GM21723 (cell line): ENCODE results near the gene C16orf95.

Experiments
- ATAC-seq: cut with Tn5 transposase; IDR thresholded peaks from one replicate; pipeline ENCODE4 v1.9.1; 2021; ENCODE audit warnings: mild to moderate bottlenecking, moderate library complexity; ENCODE audit not compliant: unreplicated experiment

Gene C16orf95

DNA sequence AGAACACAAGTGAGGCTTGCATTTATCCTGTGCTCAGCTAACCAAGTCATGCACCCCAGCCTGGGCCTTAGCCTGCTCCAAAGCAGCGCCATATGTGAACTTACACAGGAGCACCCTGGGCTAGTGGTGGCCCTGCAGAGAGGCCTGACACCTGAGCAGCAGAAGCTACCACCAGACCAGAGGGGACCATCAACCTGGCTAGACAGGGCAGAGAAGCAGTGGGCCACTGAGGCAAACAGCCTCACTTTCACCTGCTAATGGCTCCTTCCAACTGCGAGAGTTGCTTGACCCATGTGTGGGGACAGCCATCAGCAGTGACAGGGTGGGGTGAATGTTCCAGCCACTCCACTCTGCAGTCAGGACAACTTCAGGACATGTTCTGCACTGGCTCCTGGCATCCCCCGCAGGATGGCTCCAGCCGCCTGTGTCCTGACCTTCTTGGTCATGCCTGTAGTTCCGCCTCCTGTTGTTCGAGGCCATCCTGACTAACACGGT, 2.9 kb upstream of the C16orf95 start:
- ATAC-seq: no peak

DNA sequence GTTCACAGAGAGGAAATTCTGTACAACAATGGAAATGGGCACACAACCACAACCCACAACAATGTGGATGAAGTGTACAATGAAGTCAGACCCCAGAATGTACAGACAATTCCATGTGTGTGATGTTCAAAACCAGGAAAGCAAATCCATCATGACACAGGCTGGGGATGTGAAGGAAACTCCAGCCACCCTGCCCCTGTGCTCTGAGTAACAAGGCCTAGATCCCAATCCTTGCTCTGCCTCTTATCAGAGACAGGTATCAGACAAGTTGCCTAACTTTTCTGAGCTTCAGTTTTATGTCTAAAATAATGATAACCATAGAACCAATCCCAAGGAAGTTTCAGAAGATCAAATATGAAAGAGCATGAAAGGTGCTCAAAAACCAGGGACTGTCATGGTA, 1.8 kb upstream of the C16orf95 start:
- ATAC-seq: no peak

DNA sequence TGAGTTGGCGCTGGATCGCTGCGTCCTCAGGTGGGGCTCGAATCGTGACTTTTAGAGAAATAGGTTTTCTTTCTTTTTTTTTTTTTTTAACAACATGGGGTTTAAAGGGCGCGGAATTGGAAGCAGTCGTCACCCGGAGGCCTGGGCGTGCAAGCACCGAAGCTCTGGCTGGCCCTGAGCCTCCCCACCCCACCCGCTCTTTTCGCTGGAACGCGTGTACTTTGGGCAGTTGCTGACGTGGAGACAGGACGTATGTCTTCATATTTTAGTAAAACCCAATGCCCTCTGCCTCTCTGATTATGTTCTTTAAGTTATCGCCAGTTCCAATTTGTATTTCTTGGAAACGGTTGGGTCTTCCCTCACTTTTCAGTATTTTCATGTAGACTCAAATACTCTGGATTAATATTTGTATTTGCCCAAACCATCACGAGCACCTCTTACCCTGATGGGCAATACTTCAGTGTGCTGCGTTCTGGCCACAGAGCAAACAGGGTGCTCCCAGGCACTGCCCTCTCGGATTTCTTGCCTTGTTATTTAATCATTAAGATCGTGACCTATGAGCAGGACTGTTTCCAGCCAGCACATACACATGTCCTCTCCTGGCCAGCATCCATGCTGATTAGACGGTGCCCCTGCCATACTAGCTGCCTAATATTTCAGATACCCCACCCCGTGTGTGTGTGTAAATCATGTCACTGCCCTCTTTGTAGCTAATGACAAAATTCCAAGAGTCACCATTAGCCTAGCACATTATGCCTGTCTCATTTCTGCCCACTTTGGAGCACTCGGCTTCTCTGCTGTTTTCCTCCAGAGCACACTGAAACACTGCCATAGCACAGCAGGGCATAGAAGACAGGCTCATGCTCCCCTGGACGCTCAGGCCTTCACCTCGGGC, 805 bp upstream of the C16orf95 start:
- ATAC-seq: peak; percentile 24

DNA sequence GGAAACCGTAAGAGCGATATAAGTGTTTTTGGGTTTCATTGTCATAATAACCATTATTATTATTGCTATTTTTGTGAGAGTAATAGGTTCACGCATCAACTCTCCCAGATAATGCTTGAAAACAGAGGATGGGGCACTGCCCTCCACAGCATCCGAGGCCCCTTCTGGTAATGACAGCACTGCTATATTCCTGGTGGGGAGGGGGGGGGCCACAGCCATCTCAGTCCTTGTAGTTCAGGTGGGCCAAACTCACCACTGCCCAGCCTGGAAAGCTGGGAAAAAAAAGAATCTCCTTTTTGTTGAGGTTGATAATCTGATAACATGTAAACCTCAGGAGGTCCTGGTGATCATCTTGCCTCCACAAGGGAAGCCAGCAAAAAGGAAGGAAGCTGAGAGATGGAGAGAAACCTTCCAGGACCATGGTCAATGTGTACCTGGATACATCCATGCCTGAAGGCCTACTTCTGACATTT, 706 bp downstream of the C16orf95 start:
- ATAC-seq: no peak

DNA sequence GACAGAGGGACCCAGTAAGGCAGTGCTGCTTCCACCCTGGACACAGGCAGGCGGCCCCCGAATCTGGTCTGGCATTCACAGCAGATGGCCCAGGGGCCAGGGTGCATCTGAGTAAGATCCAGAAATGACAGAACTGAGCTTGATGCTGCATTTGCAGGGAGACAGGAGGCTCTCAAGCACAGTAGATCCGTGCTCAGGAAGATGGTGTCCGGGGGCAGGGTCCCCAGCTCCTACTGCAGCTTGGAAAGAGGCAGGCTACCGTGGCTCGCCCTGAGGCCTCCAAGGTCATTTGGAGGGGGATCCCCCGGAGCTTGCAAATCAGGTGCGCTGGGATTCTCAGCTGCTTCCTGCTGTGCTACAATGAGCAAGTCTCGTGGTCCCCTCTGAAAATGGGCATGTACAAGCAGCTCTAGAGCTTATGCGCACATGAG, 2.2 kb downstream of the C16orf95 start:
- no peak for ATAC-seq

DNA sequence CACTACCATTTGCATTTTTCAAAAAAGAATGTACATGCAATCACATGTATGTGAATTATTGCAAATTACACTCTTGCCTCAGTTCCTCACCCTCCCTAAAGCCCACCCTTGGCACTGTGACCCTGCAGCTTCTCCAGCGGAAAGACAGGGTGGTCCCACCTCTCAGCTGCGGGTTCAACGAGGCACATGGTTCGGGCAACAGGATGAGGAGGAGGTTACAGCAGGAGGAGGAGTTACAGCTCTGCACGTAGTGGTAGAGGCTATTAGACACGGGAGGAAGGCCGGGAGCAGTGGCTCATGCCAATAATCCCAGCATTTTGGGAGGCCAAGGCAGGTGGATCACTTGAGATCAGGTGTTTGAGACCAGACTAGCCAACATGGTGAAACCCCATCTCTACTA, 5.2 kb downstream of the C16orf95 start:
- ATAC-seq: no peak

DNA sequence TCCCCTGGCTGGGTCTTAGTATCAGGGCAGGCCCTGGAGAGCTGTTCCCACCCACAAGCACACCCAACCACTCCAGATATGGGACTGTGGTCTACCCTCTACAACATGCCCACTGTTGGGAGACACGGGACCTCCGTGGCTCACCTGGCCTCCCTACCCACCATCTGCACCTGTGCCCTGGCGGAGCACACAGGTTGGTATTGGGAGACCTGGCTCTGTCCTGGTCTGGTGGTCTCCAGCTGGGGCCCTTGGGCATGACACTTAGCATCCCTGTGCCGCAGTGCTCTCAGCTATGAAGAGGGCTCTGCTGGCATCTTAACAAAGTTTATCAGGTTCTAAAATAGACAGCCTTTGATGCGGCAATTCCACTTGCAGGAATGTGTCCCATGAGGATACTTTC, 5.8 kb downstream of the C16orf95 start:
- ATAC-seq: no peak

DNA sequence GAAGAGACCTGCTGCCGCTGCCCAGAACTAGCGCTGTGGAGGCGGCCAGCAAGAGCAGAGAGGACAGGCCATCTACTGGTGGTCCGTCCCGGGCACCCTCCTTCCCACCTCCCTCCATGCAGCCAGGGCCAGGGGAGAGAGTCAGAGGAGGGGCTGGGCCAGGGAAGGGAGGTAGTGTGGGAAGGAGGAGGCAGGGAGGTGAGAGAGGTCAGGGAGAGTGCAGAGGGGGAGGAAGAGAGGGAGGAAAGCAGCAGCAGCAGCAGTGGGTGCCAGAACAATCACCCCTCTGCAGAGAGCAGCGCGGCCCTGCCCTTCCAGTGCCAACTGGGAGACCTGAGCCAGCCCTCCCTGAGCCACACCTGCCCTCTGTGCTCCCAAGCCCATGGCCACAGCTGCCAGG, 6.6 kb downstream of the C16orf95 start:
- no peak for ATAC-seq

DNA sequence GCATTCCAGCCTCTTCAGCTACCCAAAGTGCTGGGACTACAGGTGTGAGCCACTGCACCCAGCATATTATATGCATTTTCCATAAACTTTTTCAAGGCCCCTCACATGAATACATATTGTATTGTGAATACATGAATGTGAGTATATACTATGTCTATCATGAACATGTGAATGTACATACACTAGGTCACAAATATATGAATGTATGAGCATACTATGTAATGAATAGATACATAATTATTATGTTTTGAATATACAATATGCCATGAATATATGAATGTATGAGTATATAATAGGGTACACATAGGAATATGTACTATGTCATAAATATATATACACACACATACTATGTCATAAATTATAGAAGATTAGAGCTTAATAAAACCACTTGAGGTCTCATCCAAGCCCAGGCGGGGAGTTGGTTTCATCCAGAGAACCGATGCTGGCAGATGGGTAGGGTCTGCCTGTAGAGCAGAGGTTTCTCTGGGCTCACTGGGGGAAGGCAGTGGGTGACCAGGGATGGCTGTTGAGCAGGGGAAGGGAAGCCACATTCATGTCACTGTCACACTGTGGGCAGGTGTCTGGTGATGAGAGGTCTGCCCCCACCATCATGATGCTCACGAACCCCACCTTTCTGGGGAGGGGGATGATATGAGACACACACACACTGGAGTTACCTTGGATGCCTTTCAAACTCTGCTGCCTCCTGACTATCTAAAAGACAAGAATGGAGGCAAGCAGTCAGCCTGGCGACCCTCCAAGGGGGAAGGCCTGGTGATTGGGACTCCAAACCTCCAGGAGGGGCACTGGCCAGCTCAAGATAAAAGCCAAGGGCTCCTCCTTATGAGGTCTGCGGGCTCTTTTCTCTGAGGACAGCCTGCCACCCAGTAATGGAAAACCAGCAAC, 7.3 kb downstream of the C16orf95 start:
- ATAC-seq: no peak

DNA sequence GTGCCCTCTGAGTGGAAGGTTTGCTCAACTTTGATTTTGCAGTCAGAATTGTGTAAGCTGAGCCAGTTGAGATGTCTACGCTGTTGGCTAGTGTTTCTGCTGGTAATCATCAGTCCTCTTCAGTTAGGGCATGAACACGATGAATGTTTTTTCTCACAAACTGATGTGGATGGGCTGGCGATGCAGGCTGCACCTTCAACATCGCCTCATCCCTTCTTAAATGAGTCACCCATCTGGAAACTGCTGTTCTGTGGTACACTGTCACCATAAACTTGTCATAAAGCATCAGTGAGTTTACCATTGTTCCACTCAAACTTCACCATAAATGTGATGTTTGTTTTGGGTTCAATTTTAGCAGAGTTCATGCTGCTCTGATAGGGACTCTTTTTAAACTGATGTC, 8.4 kb downstream of the C16orf95 start:
- no peak for ATAC-seq

DNA sequence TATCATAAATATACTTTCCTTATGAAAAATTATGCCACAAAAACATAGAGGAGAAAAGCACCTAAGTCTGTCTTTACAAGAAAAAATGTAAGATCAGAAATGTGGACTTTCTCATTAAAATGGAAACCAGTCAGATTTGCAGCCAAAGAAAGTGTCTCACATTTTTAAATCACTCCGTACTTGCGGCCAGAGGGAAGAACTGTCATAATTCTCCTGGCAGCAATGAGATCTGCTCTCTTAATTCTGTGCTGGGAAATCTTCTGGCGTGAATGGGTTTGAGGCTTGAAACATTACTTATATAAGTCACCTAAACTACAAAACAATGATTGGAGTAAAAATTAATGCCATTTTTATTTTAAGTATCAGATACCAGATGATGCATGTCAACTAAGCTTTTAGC, 10.7 kb downstream of the C16orf95 start:
- ATAC-seq: no peak

DNA sequence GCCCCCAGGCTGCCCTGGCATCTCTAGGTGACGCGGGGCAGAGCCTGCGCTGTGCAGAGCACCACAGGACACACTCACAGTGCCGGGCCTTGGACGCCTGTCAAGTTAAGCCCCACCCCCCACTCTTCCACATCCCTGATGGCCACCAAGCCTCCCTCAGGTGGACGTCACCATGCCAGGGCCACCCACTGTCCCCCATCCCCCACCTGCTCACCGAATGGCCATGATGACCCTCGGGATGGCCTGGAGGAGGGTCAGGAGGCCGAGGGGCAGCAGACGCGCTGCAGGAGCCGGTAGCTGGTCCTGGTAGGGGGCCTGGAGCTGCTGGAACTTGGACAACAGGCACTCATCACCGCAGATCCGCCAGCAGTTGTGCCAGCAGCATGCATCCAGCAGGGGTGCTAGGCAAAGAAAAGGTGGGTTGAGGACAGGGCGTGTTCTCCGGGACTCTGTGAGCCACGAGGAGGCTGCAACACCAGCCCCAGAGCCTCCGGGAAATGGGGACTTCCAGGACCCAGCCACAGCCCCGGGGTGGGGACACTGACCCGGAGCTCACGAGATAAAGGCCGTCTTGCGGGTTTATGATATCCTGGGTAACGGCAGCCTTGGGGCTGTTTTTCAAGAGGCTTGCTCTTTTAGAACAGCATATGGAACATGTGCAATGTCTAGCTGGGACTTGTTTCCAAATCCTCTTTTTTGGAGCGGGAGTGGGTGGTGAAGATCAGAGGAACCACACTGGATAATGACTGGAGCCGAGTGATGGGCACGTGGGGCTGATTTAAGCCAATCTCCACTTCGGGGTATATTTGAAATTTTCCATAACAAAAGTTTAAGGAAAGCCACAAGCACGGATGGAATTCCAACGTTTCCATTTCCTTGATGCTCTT, 11.4 kb downstream of the C16orf95 start:
- no peak for ATAC-seq

DNA sequence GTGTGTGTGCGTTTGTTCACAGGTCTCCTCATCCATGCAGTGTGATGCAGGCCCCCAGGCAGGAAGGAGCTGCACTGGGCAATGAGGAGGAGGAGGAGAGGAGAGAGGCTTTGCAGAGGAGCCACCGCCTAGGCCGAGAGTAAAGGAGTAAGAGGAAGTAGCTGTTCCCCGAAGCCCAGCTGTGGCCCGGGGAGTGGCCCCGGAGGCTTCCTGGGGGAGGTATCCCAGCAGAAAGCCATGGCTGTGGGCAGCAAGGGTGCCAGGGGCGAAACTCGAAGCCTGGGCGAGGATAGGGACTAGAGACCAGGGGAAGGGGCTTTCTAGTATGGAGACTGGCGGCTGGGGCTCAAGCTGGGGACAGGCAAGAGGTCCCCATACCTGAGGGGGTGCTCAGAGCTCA, 12.2 kb downstream of the C16orf95 start:
- no peak for ATAC-seq

DNA sequence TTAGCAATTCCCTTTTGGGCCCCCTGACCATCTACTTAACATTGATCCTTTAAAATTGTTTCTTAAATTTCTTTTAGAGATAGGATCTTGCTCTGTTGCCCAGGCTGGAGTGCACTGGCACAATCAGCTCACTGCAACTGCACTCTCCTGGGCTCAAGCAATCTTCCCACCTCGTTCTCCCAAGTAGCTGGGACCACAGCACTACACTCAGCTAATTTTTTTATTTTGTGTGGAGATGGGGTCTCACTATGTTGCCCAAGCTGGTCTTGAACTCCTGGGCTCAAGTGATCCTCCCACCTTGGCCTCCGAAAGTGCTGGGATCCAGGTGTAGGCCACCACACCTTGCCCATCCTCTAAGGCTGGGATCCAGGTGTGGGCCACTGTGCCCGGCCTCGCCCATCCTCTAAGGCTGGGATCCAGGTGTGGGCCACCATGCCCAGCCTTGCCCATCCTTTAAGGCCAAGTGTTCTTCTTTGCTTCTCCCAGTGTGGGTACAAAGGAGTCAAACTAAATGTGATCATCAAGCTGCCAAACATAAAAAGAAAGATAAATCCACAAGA, 13.2 kb downstream of the C16orf95 start:
- ATAC-seq: no peak

DNA sequence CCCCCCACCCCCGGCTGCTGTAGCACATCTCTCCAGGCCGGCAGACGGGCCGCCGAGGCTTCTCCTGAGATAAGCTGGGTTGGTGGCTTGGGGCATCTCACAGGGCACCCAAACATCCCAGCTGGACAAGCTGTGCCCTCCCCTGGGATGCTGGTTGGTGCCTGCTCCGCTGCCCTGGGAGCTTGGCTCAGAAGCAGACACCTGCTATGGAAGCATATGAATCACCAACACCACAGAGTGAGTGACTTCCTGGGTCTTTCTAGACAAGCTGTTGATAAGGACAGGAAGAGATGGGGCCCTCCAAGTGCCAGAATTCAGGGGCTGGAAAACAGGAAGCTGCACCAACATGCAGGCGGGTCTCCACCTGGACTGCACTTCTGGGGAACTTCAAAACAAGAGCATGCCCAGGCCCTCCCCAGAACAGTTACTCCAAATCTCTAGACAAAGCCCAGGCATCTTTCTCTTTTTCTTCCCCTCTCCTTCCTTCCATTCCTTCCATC, 13.7 kb downstream of the C16orf95 start:
- no peak for ATAC-seq

DNA sequence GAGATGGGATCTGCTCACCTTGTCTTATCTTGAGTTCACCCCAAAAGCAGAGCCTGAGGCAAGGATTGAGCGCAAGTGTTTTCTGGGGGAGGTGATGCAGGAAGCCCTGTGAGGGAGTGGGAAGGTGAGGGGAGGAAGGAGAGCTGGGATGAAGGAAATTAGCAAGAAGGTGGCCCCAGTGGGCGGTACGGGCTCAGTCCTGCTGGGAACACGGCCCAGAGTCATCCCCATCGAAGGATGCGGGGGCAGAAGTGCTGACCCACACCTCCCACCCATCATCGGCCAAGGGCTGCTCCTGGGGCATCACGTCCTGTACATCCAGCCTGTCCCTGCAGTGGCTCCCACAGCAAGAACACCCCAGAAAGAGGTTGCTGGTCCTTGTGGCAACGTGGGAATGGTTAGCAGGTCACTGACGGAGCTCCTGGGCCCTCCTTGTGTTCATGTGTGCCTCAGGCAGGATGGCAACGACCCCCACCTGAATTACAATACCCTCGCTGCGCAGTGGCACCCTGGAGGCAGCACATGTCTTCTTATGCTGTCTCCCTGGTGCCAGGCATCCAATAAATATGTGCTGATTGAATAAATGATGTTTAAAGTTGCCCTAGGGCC, 18.2 kb downstream of the C16orf95 start:
- no peak for ATAC-seq

DNA sequence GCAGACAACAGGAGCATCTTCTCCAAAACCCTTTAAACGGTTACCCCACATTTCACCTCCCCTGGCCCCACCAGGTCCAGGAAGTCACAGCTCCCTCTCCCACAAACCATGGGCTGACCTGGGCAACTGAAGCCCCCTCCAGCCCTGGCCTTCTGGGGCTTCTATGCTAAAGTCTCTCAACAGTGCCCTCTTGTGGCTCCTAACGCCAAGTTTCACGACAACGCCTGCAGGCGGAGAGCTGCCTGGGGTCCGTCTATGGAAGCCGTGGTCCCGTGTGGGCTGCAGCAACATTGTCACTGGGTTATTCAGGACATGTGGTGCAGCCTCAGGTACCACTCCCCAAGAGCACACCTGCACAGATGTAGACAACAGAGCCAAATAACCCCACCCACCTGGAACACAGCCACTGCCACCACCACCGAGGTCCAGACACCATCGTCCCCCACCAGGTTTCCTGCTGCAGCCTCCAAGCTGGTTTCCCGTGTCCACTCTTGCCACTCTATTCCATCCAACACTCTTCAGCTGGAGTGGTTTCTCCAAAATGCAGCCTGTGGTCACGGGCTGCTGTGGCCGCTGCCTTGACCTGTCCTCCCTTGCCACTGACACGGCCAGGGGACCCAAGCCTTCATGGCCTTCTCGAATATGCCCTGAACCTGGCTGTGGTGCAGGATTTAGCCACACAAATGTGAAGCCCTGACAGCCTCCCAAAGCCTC, 19.1 kb downstream of the C16orf95 start:
- no peak for ATAC-seq

DNA sequence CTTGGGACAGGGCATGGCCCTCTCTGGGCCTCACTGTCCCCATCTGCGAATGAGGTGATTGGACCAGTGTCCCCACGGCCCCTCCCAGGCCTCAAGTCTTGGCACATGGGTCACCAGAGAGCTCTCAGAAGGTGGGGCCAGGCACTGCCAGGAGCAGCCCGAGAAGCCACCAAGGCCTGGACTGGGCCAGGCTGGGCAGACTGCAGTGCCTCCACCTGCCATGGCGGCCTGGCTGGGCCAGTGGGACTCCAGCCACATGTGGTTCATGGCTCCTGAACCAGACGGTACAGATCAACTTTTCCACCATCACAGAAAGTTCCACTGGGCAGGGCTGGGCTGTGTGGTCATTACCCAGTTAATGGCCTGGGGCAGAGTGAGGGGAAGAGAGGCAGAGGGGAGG, 19.8 kb downstream of the C16orf95 start:
- ATAC-seq: no peak
